Measurements from ENCODE around the gene DNAJB8.

The DNAJB8 gene

DNA sequence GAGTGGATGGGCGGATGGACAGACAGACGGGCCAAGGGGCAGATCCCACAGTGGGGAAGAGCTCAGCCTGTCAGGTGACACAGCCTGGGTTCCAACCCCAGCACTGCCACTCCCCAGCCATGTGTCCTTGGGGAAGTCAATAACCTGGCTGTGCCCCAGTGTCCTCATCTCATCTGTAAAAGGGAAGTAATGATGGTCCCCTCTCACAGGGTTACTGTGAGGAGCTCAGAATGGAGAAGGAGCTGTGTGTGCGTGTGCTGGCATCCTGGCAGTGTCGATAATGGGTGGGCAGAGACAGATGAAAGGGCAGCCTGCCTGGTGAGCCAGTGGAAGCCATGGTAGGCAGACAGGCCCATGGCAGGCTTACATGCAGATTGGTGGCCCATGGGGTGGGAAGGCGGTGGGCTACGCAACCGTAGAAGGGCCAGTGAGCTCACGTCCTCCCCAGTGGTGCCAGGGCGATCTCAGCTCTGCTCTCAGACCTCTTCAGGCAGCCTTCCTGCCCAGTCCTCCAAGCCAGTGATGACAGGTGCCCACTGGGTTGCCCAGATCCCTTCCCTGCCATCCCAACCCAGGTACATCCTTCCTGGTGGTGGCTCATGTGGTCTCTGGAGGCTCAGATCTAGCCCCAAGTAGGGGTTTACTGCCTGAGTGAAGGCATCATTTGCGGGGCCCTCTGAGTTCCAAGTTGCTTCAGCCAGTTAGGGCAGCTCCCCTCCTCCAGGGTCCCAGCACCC is 2.3 kb upstream of the DNAJB8 start:
- in situ Hi-C loops (cut with MboI; ENCODE audit: low sequenced_read_pairs) = no loop called here

- in situ Hi-C loops (cut with MboI; ENCODE audit: low sequenced_read_pairs) = no loop called here
Observed at GRCh38 chr3:128468285-128468790, 1.6 kb upstream of the DNAJB8 start.

DNA sequence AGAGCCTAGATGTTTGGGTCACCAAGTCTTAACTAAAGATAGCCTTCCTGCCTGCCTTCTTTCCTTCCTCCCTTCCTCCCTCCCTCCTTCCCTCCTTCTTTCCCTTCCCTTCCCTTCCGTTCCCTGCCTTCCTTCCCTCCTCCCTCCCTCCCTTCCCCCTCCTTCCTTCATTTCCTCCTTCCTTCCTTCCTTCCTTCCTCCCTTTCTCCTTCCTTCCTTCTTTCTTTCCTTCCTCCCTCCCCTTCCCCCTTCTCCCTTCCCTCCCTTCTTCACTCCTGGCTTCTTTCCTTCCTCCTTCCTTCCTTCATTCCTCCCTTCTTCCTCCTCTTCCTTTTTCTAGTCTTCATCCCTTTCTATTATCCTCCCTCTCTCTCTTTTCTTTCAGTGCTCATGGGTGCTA is 2.0 kb downstream of the DNAJB8 start:
- in situ Hi-C loops (cut with MboI; ENCODE audit: low sequenced_read_pairs) = no loop called here

GRCh38 chr3:128464188-128464587 is 2.5 kb downstream of the DNAJB8 start:
- in situ Hi-C loops (cut with MboI; ENCODE audit: low sequenced_read_pairs) = no loop called here

GRCh38 chr3:128463771-128464170 is 2.9 kb downstream of the DNAJB8 start:
- in situ Hi-C loops (cut with MboI; ENCODE audit: low sequenced_read_pairs) = no loop called here

- in situ Hi-C loops (cut with MboI; ENCODE audit: low sequenced_read_pairs) = no loop called here
Observed at GRCh38 chr3:128463354-128463753, 3.3 kb downstream of the DNAJB8 start.

DNA sequence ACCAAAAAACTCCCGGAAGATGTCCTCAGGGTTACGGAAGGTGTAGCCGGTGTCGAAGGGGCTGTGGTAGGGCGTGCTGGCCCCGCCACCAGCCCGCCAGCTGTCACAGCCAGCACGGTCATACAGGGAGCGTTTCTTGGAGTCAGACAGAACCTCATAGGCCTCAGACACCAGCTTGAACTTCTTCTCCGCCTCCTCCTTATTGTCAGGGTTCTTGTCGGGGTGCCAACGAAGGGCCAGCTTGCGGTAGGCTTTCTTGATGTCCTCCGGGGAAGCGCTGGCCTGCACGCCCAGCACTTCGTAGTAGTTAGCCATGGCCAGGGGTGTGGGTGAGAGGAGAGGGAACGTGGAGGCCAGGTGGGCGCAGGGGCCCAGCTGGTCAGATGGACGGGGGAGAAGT is 3.8 kb downstream of the DNAJB8 start:
- in situ Hi-C loops (cut with MboI; ENCODE audit: low sequenced_read_pairs) = no loop called here

DNA sequence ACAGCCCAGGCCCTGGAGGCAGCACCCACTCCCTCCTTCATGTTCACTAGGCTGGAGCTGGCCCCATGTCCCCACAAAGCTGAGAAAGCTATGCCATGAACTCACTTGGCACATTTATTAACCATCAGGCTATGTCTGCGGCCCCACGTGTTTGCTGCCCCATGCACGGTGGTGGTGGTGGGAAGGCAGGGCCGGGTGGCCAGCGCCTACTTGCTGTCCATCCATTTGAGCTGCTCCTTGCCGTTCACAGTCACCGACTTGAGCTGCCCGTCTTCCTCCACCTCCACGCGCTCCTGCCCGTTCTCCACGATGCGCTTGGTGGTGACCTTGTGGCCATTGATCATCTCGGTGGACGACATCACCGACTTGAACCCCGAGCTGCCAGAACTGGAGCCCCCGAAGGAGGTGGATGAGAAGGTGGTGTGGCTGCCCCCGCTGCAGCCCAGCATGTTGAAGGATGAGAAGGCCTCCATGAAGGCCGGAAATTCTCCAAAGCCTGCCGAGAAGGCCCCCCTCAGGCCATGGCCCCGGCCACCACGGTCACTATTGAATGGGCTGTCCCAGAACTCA is 4.3 kb downstream of the DNAJB8 start:
- in situ Hi-C loops (cut with MboI; ENCODE audit: low sequenced_read_pairs) = no loop called here

DNA sequence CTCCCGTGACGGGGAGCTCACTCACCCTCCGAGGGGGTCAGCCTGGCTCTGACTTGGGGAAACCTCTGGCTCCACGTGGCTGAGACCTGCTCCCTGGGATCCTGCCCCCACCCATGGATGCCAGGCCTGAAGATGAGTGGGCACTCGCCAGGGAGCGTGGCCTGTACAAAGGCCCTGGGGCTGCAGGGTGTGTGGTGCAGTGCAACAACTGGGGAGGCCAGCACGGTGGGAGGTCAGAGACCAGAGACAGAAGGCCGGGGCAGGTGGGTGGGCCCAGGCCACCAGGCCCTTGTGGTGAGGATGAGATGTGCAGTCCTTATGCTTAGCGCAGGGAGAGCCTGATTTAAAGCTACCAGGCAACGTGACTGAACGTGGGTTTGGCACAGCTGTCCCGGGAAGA is 5.0 kb downstream of the DNAJB8 start:
- in situ Hi-C loops (cut with MboI; ENCODE audit: low sequenced_read_pairs) = no loop called here

DNA sequence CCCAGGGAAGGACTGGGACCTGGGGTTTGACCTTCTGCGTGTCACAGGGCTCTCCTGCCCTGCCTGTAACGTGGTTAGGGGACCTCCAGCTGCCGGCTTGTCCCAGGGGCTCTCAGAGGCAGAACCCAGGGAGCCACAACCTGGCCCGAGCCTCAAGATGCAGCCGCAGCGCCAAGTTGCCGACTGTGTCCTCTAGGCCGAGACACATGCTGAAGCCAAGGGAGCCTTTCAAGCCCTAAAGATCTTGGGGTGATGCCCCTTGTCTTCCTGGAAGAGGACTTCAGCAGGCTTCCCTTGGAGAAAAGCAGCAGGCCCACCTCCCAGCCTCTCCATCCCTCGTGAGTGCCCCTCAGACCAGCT is 7.2 kb downstream of the DNAJB8 start:
- in situ Hi-C loops (cut with MboI; ENCODE audit: low sequenced_read_pairs) = no loop called here

DNA sequence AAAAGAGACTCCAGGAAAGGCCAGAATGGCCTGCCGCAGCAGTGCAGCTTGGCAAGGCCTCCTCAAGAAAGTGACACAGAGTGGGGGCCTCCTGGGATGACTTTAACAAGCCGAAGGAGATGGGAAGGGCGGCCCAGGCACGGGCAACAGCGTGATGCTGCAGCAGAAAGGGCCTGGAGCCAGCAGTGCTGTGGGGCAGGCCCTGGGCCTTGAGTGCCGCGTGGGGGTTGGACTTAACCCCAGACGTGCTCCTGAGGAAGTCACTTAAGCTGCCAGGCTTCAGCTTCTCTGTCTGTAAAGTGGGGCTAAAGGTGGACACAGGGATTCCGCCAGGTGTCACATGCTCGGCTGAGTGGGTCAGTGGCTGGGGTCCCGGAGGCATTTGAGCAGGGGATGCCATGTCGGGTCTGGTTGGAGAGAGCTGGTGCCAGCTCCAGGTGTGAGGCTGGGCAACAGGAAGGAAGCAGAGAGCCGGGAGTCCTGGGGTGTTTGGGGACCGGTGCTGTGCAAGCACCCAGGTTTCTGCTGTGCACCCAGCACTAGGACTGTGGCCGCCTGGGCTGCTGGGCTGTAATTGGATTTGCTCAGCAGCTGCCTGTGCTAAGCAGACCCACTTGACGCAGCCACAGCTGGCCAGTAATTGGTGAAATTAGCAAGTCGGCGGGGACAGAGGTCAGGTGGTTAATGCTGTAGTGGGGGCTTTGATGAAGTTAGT is 7.8 kb downstream of the DNAJB8 start:
- in situ Hi-C loops (cut with MboI; ENCODE audit: low sequenced_read_pairs) = no loop called here

- in situ Hi-C loops (cut with MboI; ENCODE audit: low sequenced_read_pairs) = no loop called here
Observed at GRCh38 chr3:128457937-128458336, 8.8 kb downstream of the DNAJB8 start.

- in situ Hi-C loops (cut with MboI; ENCODE audit: low sequenced_read_pairs) = no loop called here
Observed at GRCh38 chr3:128456776-128457715, 9.6 kb downstream of the DNAJB8 start.

- in situ Hi-C loops (cut with MboI; ENCODE audit: low sequenced_read_pairs) = no loop called here
Observed at GRCh38 chr3:128455786-128456748, 10.6 kb downstream of the DNAJB8 start.

GRCh38 chr3:128455116-128455515 is 11.6 kb downstream of the DNAJB8 start:
- in situ Hi-C loops (cut with MboI; ENCODE audit: low sequenced_read_pairs) = no loop called here

DNA sequence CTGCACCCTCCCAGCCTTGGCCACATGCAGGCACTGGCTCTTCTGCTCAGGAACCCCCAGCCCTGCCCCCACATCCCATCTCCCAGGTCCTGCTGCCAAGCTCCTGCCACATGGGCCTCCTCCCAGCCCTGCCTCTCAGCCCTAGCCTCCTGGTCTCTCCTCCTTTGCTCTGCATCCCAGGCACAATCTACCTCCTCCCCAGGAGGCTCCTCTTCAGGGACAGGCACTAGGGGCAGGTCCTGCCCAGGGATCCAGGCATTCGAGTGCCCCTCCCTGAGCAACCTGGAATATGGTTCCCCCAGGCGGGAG is 12.4 kb downstream of the DNAJB8 start:
- in situ Hi-C loops (cut with MboI; ENCODE audit: low sequenced_read_pairs) = no loop called here

DNA sequence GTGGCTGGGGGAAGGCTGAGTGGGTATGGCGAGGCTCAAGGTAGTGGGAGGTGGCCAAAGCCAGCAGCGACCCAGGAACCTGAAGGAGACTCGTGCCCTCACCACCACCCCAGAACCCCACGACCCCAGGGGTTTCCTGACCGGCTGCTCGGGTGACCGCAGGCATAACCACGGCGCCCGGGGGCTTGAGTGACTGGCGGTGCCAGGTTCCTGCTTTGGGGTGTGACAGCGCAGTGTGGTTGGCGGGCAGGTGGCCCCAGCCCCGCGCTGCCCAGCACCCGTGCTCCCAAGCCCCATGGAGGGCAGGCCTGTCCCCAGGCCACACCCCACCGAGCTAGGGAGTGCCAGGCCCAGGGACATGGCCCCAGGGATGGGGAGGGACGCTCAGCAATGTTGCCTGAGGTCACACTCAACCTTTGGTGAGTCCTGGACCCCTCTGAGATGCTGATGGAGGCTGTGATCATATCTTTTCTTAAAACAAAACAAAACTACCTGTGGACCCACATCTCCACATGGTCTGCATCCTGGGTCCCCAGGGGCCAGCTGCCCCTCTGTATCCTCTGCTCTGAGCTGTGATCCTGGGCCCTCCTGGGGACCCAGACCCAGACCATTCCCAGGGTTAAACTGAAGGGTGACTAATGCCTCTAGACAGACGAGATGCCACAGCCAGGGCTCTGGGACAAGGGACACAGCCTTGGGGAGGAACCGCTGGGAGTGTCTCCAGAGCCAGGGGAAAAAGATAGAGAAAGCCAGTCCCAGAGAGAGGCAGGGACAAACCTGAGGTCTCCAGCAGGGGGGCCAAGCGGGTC is 13.0 kb downstream of the DNAJB8 start:
- in situ Hi-C loops (cut with MboI; ENCODE audit: low sequenced_read_pairs) = no loop called here

DNA sequence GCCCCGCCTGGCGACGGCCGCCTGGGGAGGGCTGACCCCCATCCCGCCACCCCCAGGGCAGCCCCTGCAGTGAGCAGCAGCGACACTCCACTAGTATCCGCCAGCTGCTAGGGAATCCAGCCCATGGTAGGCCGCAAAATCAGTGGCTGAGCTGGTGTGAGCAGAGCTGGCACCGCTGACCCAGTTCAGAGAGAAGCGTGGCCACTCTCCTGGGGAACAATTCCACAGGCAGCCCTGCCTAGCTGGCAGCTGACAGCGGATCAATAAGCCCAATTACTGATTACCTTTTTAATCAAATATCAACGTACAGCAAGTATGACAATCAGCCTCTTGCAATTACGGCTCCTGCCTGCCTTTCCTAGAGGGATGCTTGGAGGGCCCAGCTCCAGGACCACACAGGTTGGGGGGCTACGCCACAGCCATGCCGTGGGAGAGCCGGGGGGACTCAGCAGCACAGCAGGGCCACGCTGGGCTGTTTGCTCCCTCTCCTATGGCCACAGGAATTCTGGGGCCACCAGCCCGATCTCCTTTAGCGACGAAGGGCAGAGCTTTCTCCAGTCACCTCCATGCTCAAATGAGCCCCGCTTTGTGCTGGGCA is 13.9 kb downstream of the DNAJB8 start:
- in situ Hi-C loops (cut with MboI; ENCODE audit: low sequenced_read_pairs) = no loop called here

GRCh38 chr3:128452120-128452519 is 14.6 kb downstream of the DNAJB8 start:
- in situ Hi-C loops (cut with MboI; ENCODE audit: low sequenced_read_pairs) = no loop called here
